Skin epidermis (tissue), 12 donors: ENCODE results near the gene CSMD2.
A peak's percentile ranks its signal among the peaks of the same experiment; 100 is the strongest.

ENCODE experiments used
- H3K27ac ChIP-seq, 21 experiments: fragments of 200-600 bp; sonication (generic) in 11 of 21; one replicate each; pipeline ENCODE4 v1.5.0; 2020; ENCODE audit warnings: mild to moderate bottlenecking in 3 of 21, inconsistent platforms in 2 of 21, moderate library complexity in 2 of 21
- H3K4me3 ChIP-seq, 7 experiments: fragments of 200-600 bp; sonication (generic) in 2 of 7; one replicate each; pipeline ENCODE4 v1.5.0; 2020; ENCODE audit warnings: inconsistent platforms in 2 of 7, mild to moderate bottlenecking in 2 of 7, moderate library complexity in 1 of 7

Gene CSMD2

GRCh38 chr1:34065498-34065897 is 99.5 kb downstream of the CSMD2 start:
- no peak overlapping the region for H3K4me3 ChIP-seq
- H3K27ac ChIP-seq = no peak overlapping the region

- H3K4me3 ChIP-seq = no peak overlapping the region
- peak overlapping the region in 1 of 21 experiments; percentile 31 for H3K27ac ChIP-seq
Measured at GRCh38 chr1:34060901-34061415, 104.1 kb downstream of the CSMD2 start.

GRCh38 chr1:34060187-34060730 is 104.8 kb downstream of the CSMD2 start:
- Histone ChIP-seq H3K4me3 (no peak overlapping the region), H3K27ac (no peak overlapping the region)

GRCh38 chr1:34057347-34058130 is 107.5 kb downstream of the CSMD2 start:
- H3K4me3 ChIP-seq = no peak overlapping the region
- H3K27ac ChIP-seq = no peak overlapping the region

- no peak overlapping the region for H3K27ac ChIP-seq
Measured at GRCh38 chr1:34055818-34056217, 109.2 kb downstream of the CSMD2 start.

GRCh38 chr1:34054920-34055319 is 110.1 kb downstream of the CSMD2 start:
- Histone ChIP-seq H3K4me3 (no peak overlapping the region), H3K27ac (no peak overlapping the region)

More at GRCh38 chr1:34055818-34056217, 109.2 kb downstream of the CSMD2 start:
- H3K4me3 ChIP-seq = no peak overlapping the region

GRCh38 chr1:34053660-34054059 is 111.4 kb downstream of the CSMD2 start:
- Histone ChIP-seq H3K4me3 (no peak overlapping the region), H3K27ac (no peak overlapping the region)

GRCh38 chr1:34052565-34052964 is 112.5 kb downstream of the CSMD2 start:
- Histone ChIP-seq H3K27ac (no peak overlapping the region), H3K4me3 (no peak overlapping the region)

- no peak overlapping the region for H3K4me3 ChIP-seq
- no peak overlapping the region for H3K27ac ChIP-seq
Measured at GRCh38 chr1:34050709-34051485, 114.1 kb downstream of the CSMD2 start.

- no peak overlapping the region for H3K4me3 ChIP-seq
- no peak overlapping the region for H3K27ac ChIP-seq
Measured at GRCh38 chr1:34049994-34050393, 115.0 kb downstream of the CSMD2 start.

- Histone ChIP-seq H3K27ac (no peak overlapping the region), H3K4me3 (no peak overlapping the region)
Measured at GRCh38 chr1:34049477-34049876, 115.6 kb downstream of the CSMD2 start.

GRCh38 chr1:34037856-34038255 is 127.2 kb downstream of the CSMD2 start:
- Histone ChIP-seq H3K27ac (no peak overlapping the region), H3K4me3 (no peak overlapping the region)

- Histone ChIP-seq H3K4me3 (no peak overlapping the region), H3K27ac (no peak overlapping the region)
Measured at GRCh38 chr1:34037109-34037508, 127.9 kb downstream of the CSMD2 start.

- Histone ChIP-seq H3K27ac (no peak overlapping the region), H3K4me3 (no peak overlapping the region)
Measured at GRCh38 chr1:34034036-34034435, 131.0 kb downstream of the CSMD2 start.

- Histone ChIP-seq H3K27ac (no peak overlapping the region), H3K4me3 (no peak overlapping the region)
Measured at GRCh38 chr1:34029954-34030353, 135.1 kb downstream of the CSMD2 start.

- Histone ChIP-seq H3K4me3 (no peak overlapping the region), H3K27ac (no peak overlapping the region)
Measured at GRCh38 chr1:34029515-34029914, 135.5 kb downstream of the CSMD2 start.

GRCh38 chr1:34028381-34029055 is 136.5 kb downstream of the CSMD2 start:
- H3K27ac ChIP-seq = no peak overlapping the region
- no peak overlapping the region for H3K4me3 ChIP-seq

GRCh38 chr1:34025675-34026074 is 139.4 kb downstream of the CSMD2 start:
- Histone ChIP-seq H3K27ac (no peak overlapping the region), H3K4me3 (no peak overlapping the region)

GRCh38 chr1:34024485-34024884 is 140.5 kb downstream of the CSMD2 start:
- H3K4me3 ChIP-seq = no peak overlapping the region
- no peak overlapping the region for H3K27ac ChIP-seq
